H9 (cell line): ENCODE measurements around the gene RPL5. TPM values are rescaled to one million over a fixed set of nuclear protein-coding genes. Genes with fewer than 3 reads are reported as not detected.

Experiments used
- DNase-seq: peaks from one replicate; pipeline ENCODE4 v3.0.0-alpha.2; 2017
- H2AFZ ChIP-seq: one replicate; pipeline ENCODE4 v1.6.1; 2013; ENCODE audit warnings: mild to moderate bottlenecking, low read length, control low read depth, moderate library complexity
- H2AK5ac ChIP-seq: 2 replicates; pipeline ENCODE4 v1.6.1; 2013; ENCODE audit warnings: low read length, control low read depth, mixed read lengths; ENCODE audit not compliant: insufficient read length
- H2BK120ac ChIP-seq: one replicate; pipeline ENCODE4 v1.6.1; 2013; ENCODE audit warnings: low read depth, mild to moderate bottlenecking, low read length, control low read depth, inconsistent platforms; ENCODE audit not compliant: poor library complexity, severe bottlenecking
- H2BK12ac ChIP-seq: 2 replicates; pipeline ENCODE4 v1.6.1; 2013; ENCODE audit warnings: low read length, control low read depth, mixed read lengths, low read depth; ENCODE audit not compliant: insufficient read length
- H2BK15ac ChIP-seq: 2 replicates; pipeline ENCODE4 v1.6.1; 2013; ENCODE audit warnings: low read depth, low read length, control low read depth
- H2BK20ac ChIP-seq: one replicate; pipeline ENCODE4 v1.6.1; 2013; ENCODE audit warnings: low read depth, mild to moderate bottlenecking, low read length, control low read depth, inconsistent platforms; ENCODE audit not compliant: poor library complexity, severe bottlenecking
- H2BK5ac ChIP-seq: 2 replicates; pipeline ENCODE4 v1.6.1; 2013; ENCODE audit warnings: low read length, control low read depth, mixed read lengths; ENCODE audit not compliant: insufficient read length
- H3K14ac ChIP-seq: 2 replicates; pipeline ENCODE4 v1.6.1; 2013; ENCODE audit warnings: low read length, control low read depth; ENCODE audit not compliant: insufficient read depth
- H3K18ac ChIP-seq: 2 replicates; pipeline ENCODE4 v1.6.1; 2013; ENCODE audit warnings: low read depth, mild to moderate bottlenecking, mixed read lengths, low read length, control low read depth; ENCODE audit not compliant: insufficient read length
- H3K23ac ChIP-seq: 2 replicates; pipeline ENCODE4 v1.6.1; 2013; ENCODE audit warnings: low read length, control low read depth, mixed read lengths, low read depth; ENCODE audit not compliant: insufficient read length
- H3K23me2 ChIP-seq: 2 replicates; pipeline ENCODE4 v1.6.1; 2013; ENCODE audit warnings: low read depth, mild to moderate bottlenecking, mixed read lengths, low read length, control low read depth; ENCODE audit not compliant: insufficient read length, poor library complexity, severe bottlenecking
- H3K27ac ChIP-seq: 2 replicates; pipeline ENCODE4 v1.5.1; 2013; ENCODE audit warnings: low read length, control low read depth, mixed read lengths, low read depth; ENCODE audit not compliant: insufficient read length
- H3K27me3 ChIP-seq: 2 replicates; pipeline ENCODE4 v1.6.1; 2013; ENCODE audit warnings: low read length, control low read depth, inconsistent platforms; ENCODE audit not compliant: insufficient read depth
- H3K4ac ChIP-seq: 2 replicates; pipeline ENCODE4 v1.6.1; 2013; ENCODE audit warnings: low read depth, mild to moderate bottlenecking, control low read depth, inconsistent platforms, low read length, moderate library complexity
- H3K4me1 ChIP-seq: 2 replicates; pipeline ENCODE4 v1.6.1; 2013; ENCODE audit warnings: low read length, control low read depth, inconsistent platforms; ENCODE audit not compliant: insufficient read depth
- H3K4me2 ChIP-seq: 2 replicates; pipeline ENCODE4 v1.6.1; 2013; ENCODE audit warnings: low read length, control low read depth, mixed read lengths; ENCODE audit not compliant: insufficient read length, insufficient read depth
- H3K56ac ChIP-seq: 2 replicates; pipeline ENCODE4 v1.6.1; 2013; ENCODE audit warnings: low read depth, mild to moderate bottlenecking, mixed read lengths, low read length, control low read depth; ENCODE audit not compliant: insufficient read length
- H3K79me1 ChIP-seq: 2 replicates; pipeline ENCODE4 v1.6.1; 2013; ENCODE audit warnings: low read depth, mild to moderate bottlenecking, moderate library complexity, low read length, control low read depth, inconsistent platforms; ENCODE audit not compliant: insufficient read depth, poor library complexity, severe bottlenecking
- H3K79me2 ChIP-seq: 2 replicates; pipeline ENCODE4 v1.6.1; 2013; ENCODE audit warnings: low read length, control low read depth, inconsistent platforms; ENCODE audit not compliant: insufficient read depth
- H3K9ac ChIP-seq: 2 replicates; pipeline ENCODE4 v1.6.1; 2013; ENCODE audit warnings: low read length, control low read depth, mixed read lengths; ENCODE audit not compliant: insufficient read length; ENCODE audit errors: extremely low read depth
- H3K9me3 ChIP-seq: one replicate; pipeline ENCODE4 v1.6.1; 2013; ENCODE audit warnings: low read depth, low read length, inconsistent platforms; ENCODE audit not compliant: control insufficient read depth
- H3T11ph ChIP-seq: one replicate; pipeline ENCODE4 v1.6.1; 2013; ENCODE audit warnings: mild to moderate bottlenecking, low read length, control low read depth, inconsistent platforms
- H4K20me1 ChIP-seq: one replicate; pipeline ENCODE4 v1.6.1; 2013; ENCODE audit not compliant: control insufficient read depth, insufficient read length, insufficient read depth
- H4K5ac ChIP-seq: 2 replicates; pipeline ENCODE4 v1.6.1; 2013; ENCODE audit warnings: low read depth, mild to moderate bottlenecking, mixed read lengths, low read length, control low read depth; ENCODE audit not compliant: insufficient read length
- H4K8ac ChIP-seq: replicated peaks from 2 replicates; pipeline ENCODE4 v1.6.1; 2013; ENCODE audit warnings: low read length, control low read depth, mixed read lengths, low read depth; ENCODE audit not compliant: insufficient read length
- H4K91ac ChIP-seq: 2 replicates; pipeline ENCODE4 v1.6.1; 2013; ENCODE audit warnings: low read depth, mild to moderate bottlenecking, moderate library complexity, mixed read lengths, low read length, control low read depth; ENCODE audit not compliant: insufficient read length
- H3K27ac Mint-ChIP-seq, 3 experiments: 2 replicates in 2 of 3; 3 replicates in 1 of 3; pipeline ENCODE4 v1.8.0; 2020 to 2021; ENCODE audit warnings: mixed read lengths in 3 of 3, mild to moderate bottlenecking in 1 of 3, moderate library complexity in 1 of 3
- H3K27me3 Mint-ChIP-seq: 2 replicates; pipeline ENCODE4 v1.8.0; 2021; ENCODE audit warnings: low read depth, mild to moderate bottlenecking, moderate library complexity, mixed read lengths
- H3K36me3 Mint-ChIP-seq, 3 experiments: 2 replicates in 2 of 3; 3 replicates in 1 of 3; pipeline ENCODE4 v1.8.0; 2020 to 2021; ENCODE audit warnings: low read depth in 3 of 3, mixed read lengths in 3 of 3; ENCODE audit not compliant: insufficient read depth in 1 of 3
- H3K4me1 Mint-ChIP-seq, 2 experiments: 2 replicates each; pipeline ENCODE4 v1.8.0; 2020; ENCODE audit warnings: mixed read lengths in 2 of 2
- H3K4me3 Mint-ChIP-seq, 2 experiments: 2 replicates in 1 of 2; 3 replicates in 1 of 2; pipeline ENCODE4 v1.8.0; 2020 to 2021; ENCODE audit warnings: mild to moderate bottlenecking in 2 of 2, mixed read lengths in 2 of 2, moderate library complexity in 1 of 2
- H3K9me3 Mint-ChIP-seq, 2 experiments: 2 replicates in 1 of 2; 3 replicates in 1 of 2; pipeline ENCODE4 v1.8.0; 2020; ENCODE audit warnings: mild to moderate bottlenecking in 2 of 2, mixed read lengths in 2 of 2, moderate library complexity in 1 of 2
- CTCF ChIP-seq: fragments of 200-600 bp; sonication (generic); conservative IDR thresholded peaks from 3 replicates; pipeline ENCODE4 v1.8.0; 2021; ENCODE audit warnings: antibody characterized with exemption, mild to moderate bottlenecking
- total RNA-seq: library from RNA; stranded (reverse); gene quantifications from 2 replicates; pipeline ENCODE4 v1.2.1, GENCODE V29; 2021

The RPL5 gene
- total RNA-seq, 1 experiment from 2014 or later = 1,608 TPM

- no peak for TF ChIP-seq CTCF
- H3K27ac ChIP-seq = no peak overlapping the region
- H2BK20ac ChIP-seq = no peak overlapping the region
Observed at GRCh38 chr1:92883297-92883696, 51.5 kb downstream of the RPL5 start.

More at GRCh38 chr1:92883297-92883696, 51.5 kb downstream of the RPL5 start:
- Histone ChIP-seq H3K14ac (no peak overlapping the region), H4K8ac (no peak overlapping the region), H3K4me1 (no peaks in the 10 kb centered on the region), H3T11ph (no peak overlapping the region), H3K56ac (no peak overlapping the region), H3K9ac (no peak overlapping the region), H3K79me2 (no peaks in the 10 kb centered on the region), H2BK120ac (no peak overlapping the region), H3K79me1 (no peaks in the 10 kb centered on the region), H2AFZ (no peak overlapping the region), H3K18ac (no peak overlapping the region), H4K20me1 (no peaks in the 10 kb centered on the region), H4K5ac (no peak overlapping the region), H3K23me2 (no peaks in the 10 kb centered on the region), H3K9me3 (no peaks in the 10 kb centered on the region), H3K27me3 (no peaks in the 10 kb centered on the region), H2BK5ac (no peak overlapping the region), H2BK12ac (no peak overlapping the region), H2BK15ac (no peak overlapping the region), H4K91ac (no peak overlapping the region), H3K4me2 (no peak overlapping the region), H3K23ac (no peak overlapping the region), H3K4ac (no peak overlapping the region), H2AK5ac (no peak overlapping the region)
- peak overlapping the region in 2 of 3 experiments; percentile 61 to 75; a peak in 1 of 7 replicates for H3K27ac Mint-ChIP-seq
- no peaks in the 10 kb centered on the region for H3K27me3 Mint-ChIP-seq
- no peak overlapping the region for H3K4me3 Mint-ChIP-seq
- no peaks in the 10 kb centered on the region for H3K9me3 Mint-ChIP-seq
- H3K4me1 Mint-ChIP-seq = peaks cover 0 to 2% of the 10 kb centered on the region in 2 experiments; a peak in 1 of 4 replicates
- DNase-seq = no peak
- H3K36me3 Mint-ChIP-seq = no peaks in the 10 kb centered on the region
